ENCODE measurements around the gene CCDC32.

DNA sequence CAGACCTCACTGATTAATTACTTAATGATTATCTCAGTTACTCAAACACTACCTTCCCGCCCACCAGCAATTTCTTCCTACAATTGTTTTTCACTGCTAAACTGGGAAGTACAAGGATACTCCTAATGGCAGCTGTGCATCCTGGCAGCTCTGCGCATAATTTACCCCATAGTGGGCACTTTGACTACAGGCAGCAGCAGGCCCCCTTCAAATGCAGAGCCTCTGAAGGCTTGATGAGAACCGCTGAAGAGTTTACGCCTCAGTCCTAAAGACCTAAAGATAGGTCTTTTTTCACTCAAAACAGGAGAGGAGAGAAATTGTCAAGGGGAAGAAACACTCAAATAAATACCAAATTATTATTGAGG lies 10.7 kb downstream of the CCDC32 start:
- TF ChIP-seq, protein P1, sequence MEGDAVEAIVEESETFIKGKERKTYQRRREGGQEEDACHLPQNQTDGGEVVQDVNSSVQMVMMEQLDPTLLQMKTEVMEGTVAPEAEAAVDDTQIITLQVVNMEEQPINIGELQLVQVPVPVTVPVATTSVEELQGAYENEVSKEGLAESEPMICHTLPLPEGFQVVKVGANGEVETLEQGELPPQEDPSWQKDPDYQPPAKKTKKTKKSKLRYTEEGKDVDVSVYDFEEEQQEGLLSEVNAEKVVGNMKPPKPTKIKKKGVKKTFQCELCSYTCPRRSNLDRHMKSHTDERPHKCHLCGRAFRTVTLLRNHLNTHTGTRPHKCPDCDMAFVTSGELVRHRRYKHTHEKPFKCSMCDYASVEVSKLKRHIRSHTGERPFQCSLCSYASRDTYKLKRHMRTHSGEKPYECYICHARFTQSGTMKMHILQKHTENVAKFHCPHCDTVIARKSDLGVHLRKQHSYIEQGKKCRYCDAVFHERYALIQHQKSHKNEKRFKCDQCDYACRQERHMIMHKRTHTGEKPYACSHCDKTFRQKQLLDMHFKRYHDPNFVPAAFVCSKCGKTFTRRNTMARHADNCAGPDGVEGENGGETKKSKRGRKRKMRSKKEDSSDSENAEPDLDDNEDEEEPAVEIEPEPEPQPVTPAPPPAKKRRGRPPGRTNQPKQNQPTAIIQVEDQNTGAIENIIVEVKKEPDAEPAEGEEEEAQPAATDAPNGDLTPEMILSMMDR (conservative IDR thresholded peaks at IDR 0.05 in 1 of 2, IDR thresholded peaks at IDR 0.05 in 1 of 2; ENCODE audit: low read depth in 1 of 2, low read length in 2 of 2), result no peak
- TF ChIP-seq EZH2 (IDR thresholded peaks at IDR 0.05; ENCODE audit: low read length, missing control alignments), result no peak
